SK-N-SH (cell line): ENCODE results near the gene DIAPH2. TPM values are rescaled to one million over a fixed set of nuclear protein-coding genes. Genes with fewer than 3 reads are reported as not detected.

Experiments used
- CTCF ChIA-PET: fragments of 300-600, 350-600 bp; formaldehyde crosslinking; extraction: SDS; loops from one replicate; lab custom pipeline; 2021; lab: Yijun Ruan, JAX
- POLR2A ChIA-PET: fragments of 350-600 bp; sonication (Branson Sonifier 250); formaldehyde crosslinking; extraction: SDS; loops from one replicate; lab custom pipeline; 2020; ENCODE audit warnings: antibody characterized with exemption, inconsistent platforms; lab: Yijun Ruan, JAX
- DNase-seq: peaks from one replicate; pipeline ENCODE4 v3.0.0; 2012
- H2AFZ ChIP-seq: fragments of 200-600 bp; sonication (generic); 2 replicates; pipeline ENCODE4 v1.8.1; 2016; ENCODE audit warnings: antibody characterized with exemption, mild to moderate bottlenecking, low read depth
- H3F3A ChIP-seq: fragments of 200-600 bp; sonication (generic); replicated peaks from 2 replicates; pipeline ENCODE3; 2016; ENCODE audit warnings: antibody characterized with exemption, mild to moderate bottlenecking; ENCODE audit not compliant: insufficient read depth
- H3K27ac ChIP-seq, 2 experiments: fragments of 200-500 bp in 1 of 2; fragments of 200-600 bp in 1 of 2; sonication (Bioruptor generic) in 1 of 2; sonication (generic), shearing (Covaris generic) in 1 of 2; 2 replicates each; pipeline versions ENCODE4 v1.5.1 to v1.6.1; 2014 to 2016; ENCODE audit warnings: low read depth in 2 of 2, inconsistent platforms in 1 of 2, low read length in 1 of 2, mild to moderate bottlenecking in 1 of 2, mixed read lengths in 1 of 2
- H3K27me3 ChIP-seq: fragments of 200-600 bp; sonication (generic), shearing (Covaris generic); 2 replicates; pipeline ENCODE4 v1.6.1; 2016; ENCODE audit warnings: mixed run types; ENCODE audit not compliant: insufficient read depth
- H3K36me3 ChIP-seq, 2 experiments: fragments of 200-500 bp in 1 of 2; fragments of 200-600 bp in 1 of 2; sonication (Bioruptor generic) in 1 of 2; sonication (generic) in 1 of 2; replicated peaks in 1 of 2; 2 replicates each; pipeline versions ENCODE3 to v1.5.1; 2014 to 2016; ENCODE audit warnings: low read length in 1 of 2, mild to moderate bottlenecking in 1 of 2; ENCODE audit not compliant: insufficient read depth in 2 of 2, control insufficient read depth in 1 of 2
- H3K4me1 ChIP-seq, 2 experiments: fragments of 200-500 bp in 1 of 2; fragments of 200-600 bp in 1 of 2; sonication (Bioruptor generic) in 1 of 2; sonication (generic), shearing (Covaris generic) in 1 of 2; 2 replicates each; pipeline versions ENCODE4 v1.5.1 to v1.6.1; 2014 to 2016; ENCODE audit warnings: low read depth in 1 of 2, low read length in 1 of 2, mixed run types in 1 of 2; ENCODE audit not compliant: insufficient read depth in 2 of 2, control insufficient read depth in 1 of 2
- H3K4me2 ChIP-seq: fragments of 200-600 bp; sonication (generic), shearing (Covaris generic); 2 replicates; pipeline ENCODE4 v1.6.1; 2017; ENCODE audit warnings: mixed run types
- H3K4me3 ChIP-seq, 2 experiments: fragments of 200-500 bp in 1 of 2; fragments of 200-600 bp in 1 of 2; sonication (Bioruptor generic) in 1 of 2; sonication (generic), shearing (Covaris generic) in 1 of 2; 2 replicates each; pipeline versions ENCODE4 v1.5.1 to v1.8.1; 2014 to 2016; ENCODE audit warnings: low read depth in 2 of 2, inconsistent platforms in 1 of 2, low read length in 1 of 2, mild to moderate bottlenecking in 1 of 2, mixed read lengths in 1 of 2, moderate library complexity in 1 of 2
- H3K79me2 ChIP-seq: fragments of 200-600 bp; sonication (generic); 2 replicates; pipeline ENCODE4 v1.8.1; 2017; ENCODE audit warnings: mild to moderate bottlenecking; ENCODE audit not compliant: insufficient read depth
- H3K9ac ChIP-seq: fragments of 200-600 bp; sonication (generic); 2 replicates; pipeline ENCODE4 v1.6.1; 2017; ENCODE audit warnings: mixed run types
- H3K9me2 ChIP-seq: fragments of 200-600 bp; sonication (generic); 2 replicates; pipeline ENCODE4 v1.6.1; 2017; ENCODE audit warnings: mixed run types
- H3K9me3 ChIP-seq: fragments of 200-600 bp; sonication (generic); 2 replicates; pipeline ENCODE4 v1.6.1; 2017; ENCODE audit warnings: mixed run types, mild to moderate bottlenecking, moderate library complexity
- H4K20me1 ChIP-seq: fragments of 200-600 bp; sonication (generic); 2 replicates; pipeline ENCODE4 v1.6.1; 2017; ENCODE audit warnings: mild to moderate bottlenecking, mixed run types; ENCODE audit not compliant: insufficient read depth
- CHD2 ChIP-seq: fragments of 150-350 bp; IDR thresholded peaks from 2 replicates; pipeline ENCODE4 v1.6.1; 2018; ENCODE audit warnings: low read length; ENCODE audit not compliant: partially characterized antibody
- CTCF ChIP-seq: fragments of 200-600 bp; sonication (generic); IDR thresholded peaks from 2 replicates; pipeline ENCODE4 v1.6.1; 2017; ENCODE audit warnings: antibody characterized with exemption, mild to moderate bottlenecking, moderate library complexity
- ELF1 ChIP-seq: IDR thresholded peaks from 2 replicates; pipeline ENCODE4 v1.4.0; 2012
- EP300 ChIP-seq, 2 experiments: IDR thresholded peaks; 2 replicates each; pipeline versions ENCODE4 v1.4.0 to v1.6.1; 2012; ENCODE audit warnings: borderline replicate concordance in 1 of 2, low read depth in 1 of 2, low read length in 1 of 2
- EZH2phosphoT487 ChIP-seq: fragments of 200-600 bp; sonication (generic); IDR thresholded peaks from 2 replicates; pipeline ENCODE4 v1.6.1; 2017; ENCODE audit warnings: low read depth, mixed run types, mild to moderate bottlenecking, antibody characterized with exemption, moderate library complexity, borderline replicate concordance
- FOXJ3 ChIP-seq: sonication (generic); formaldehyde crosslinking; IDR thresholded peaks from 2 replicates; pipeline ENCODE4 v1.5.1; 2020; ENCODE audit warnings: mild to moderate bottlenecking, missing genetic modification reagents
- GABPA ChIP-seq: IDR thresholded peaks from 2 replicates; pipeline ENCODE4 v1.4.0; 2012; ENCODE audit warnings: low read depth, mild to moderate bottlenecking
- MAX ChIP-seq: IDR thresholded peaks from 2 replicates; pipeline ENCODE4 v1.4.0; 2012; ENCODE audit warnings: low read depth
- MEF2A ChIP-seq: IDR thresholded peaks from 2 replicates; pipeline ENCODE4 v1.4.0; 2012; ENCODE audit warnings: low read depth, borderline replicate concordance
- MXI1 ChIP-seq: IDR thresholded peaks from 2 replicates; pipeline ENCODE4 v1.6.1; 2012; ENCODE audit warnings: mild to moderate bottlenecking, low read depth, low read length, improper control_type of control experiment
- NRF1 ChIP-seq: IDR thresholded peaks from 2 replicates; pipeline ENCODE4 v1.6.1; 2012; ENCODE audit warnings: low read depth, mild to moderate bottlenecking, low read length
- RAD21 ChIP-seq: IDR thresholded peaks from 2 replicates; pipeline ENCODE4 v1.6.1; 2012; ENCODE audit warnings: mild to moderate bottlenecking, low read length
- RFX5 ChIP-seq: IDR thresholded peaks from 2 replicates; pipeline ENCODE4 v1.6.1; 2012; ENCODE audit warnings: mild to moderate bottlenecking, improper control_type of control experiment, low read length
- SIN3A ChIP-seq: IDR thresholded peaks from 2 replicates; pipeline ENCODE4 v1.6.1; 2012; ENCODE audit warnings: low read depth, mild to moderate bottlenecking, low read length, moderate library complexity, borderline replicate concordance
- TAF1 ChIP-seq: IDR thresholded peaks from 2 replicates; pipeline ENCODE4 v1.6.1; 2012; ENCODE audit warnings: low read depth, mild to moderate bottlenecking, low read length, moderate library complexity, borderline replicate concordance
- USF2 ChIP-seq: fragments of 150-350 bp; IDR thresholded peaks from 2 replicates; pipeline ENCODE4 v1.6.1; 2017; ENCODE audit warnings: antibody characterized with exemption, low read length, low read depth, borderline replicate concordance
- YY1 ChIP-seq: IDR thresholded peaks from 2 replicates; pipeline ENCODE4 v1.4.0; 2012; ENCODE audit warnings: low read depth, mild to moderate bottlenecking
- WGBS: methylation state at CpG from one replicate; pipeline ENCODE4 v1.1.6; 2017; ENCODE audit warnings: low lambda C conversion rate; 5-methylcytosine and 5-hydroxymethylcytosine counted together
- polyA plus RNA-seq, 3 experiments: library from polyadenylated mRNA; depleted of rRNA; stranded (reverse); fragments of >200 nt; gene quantifications; 2 replicates each; pipeline ENCODE4 v1.2.3, GENCODE V29; 2012
- TF ChIP-seq, protein P1 (sequence below): IDR thresholded peaks from 2 replicates; pipeline ENCODE4; 2012
- TF ChIP-seq, protein P2 (sequence below): fragments of 150-350 bp; IDR thresholded peaks from 2 replicates; pipeline ENCODE4 v1.6.1; 2016; ENCODE audit warnings: mild to moderate bottlenecking, low read depth, low read length

Gene DIAPH2
- polyA plus RNA-seq, 1 of the 3 experiments (the other 2 are of a cell fraction) = 1.1 TPM

- Histone ChIP-seq H3K27ac (no peak overlapping the region), H2AFZ (no peak overlapping the region), H3K9me3 (no peaks in the 10 kb centered on the region), H3K27me3 (no peaks in the 10 kb centered on the region; the same call in 1 of the 2 replicates), H3K79me2 (no peaks in the 10 kb centered on the region), H3K4me2 (no peak overlapping the region), H3F3A (peaks cover 3% of the 10 kb centered on the region), H3K36me3 (no peaks in the 10 kb centered on the region), H3K4me1 (no peaks in the 10 kb centered on the region), H3K9me2 (no peaks in the 10 kb centered on the region), H3K4me3 (no peak overlapping the region), H3K9ac (no peak overlapping the region), H4K20me1 (no peaks in the 10 kb centered on the region)
- CTCF ChIA-PET = no interaction called here
- POLR2A ChIA-PET = no interaction called here
- TF ChIP-seq FOXJ3 (CRISPR knock-in tag) (no peak), NRF1 (no peak), TAF1 (no peak), YY1 (no peak), USF2 (no peak), MAX (no peak), CHD2 (no peak), EZH2phosphoT487 (no peak), EP300 (IDR thresholded peaks at IDR 0.05; ENCODE audit: borderline replicate concordance in 1 of 2, low read depth in 1 of 2, low read length in 1 of 2) (no peak), MEF2A (no peak), SIN3A (no peak), GABPA (no peak), RFX5 (no peak), RAD21 (no peak), MXI1 (no peak)
- no peak for DNase-seq
- 59% methylated on average over 2 of the region's 2 CpGs for WGBS
These were observed 625.0 kb downstream of the DIAPH2 start for GRCh38 chrX:97309487-97310116.

GRCh38 chrX:97310373-97310772, 625.7 kb downstream of the DIAPH2 start:
- Histone ChIP-seq H3K27me3 (no peaks in the 10 kb centered on the region; the same call in 1 of the 2 replicates), H3F3A (peaks cover 3% of the 10 kb centered on the region), H2AFZ (no peak overlapping the region), H3K4me3 (no peak overlapping the region), H3K9me3 (no peaks in the 10 kb centered on the region), H4K20me1 (no peaks in the 10 kb centered on the region), H3K79me2 (no peaks in the 10 kb centered on the region), H3K27ac (no peak overlapping the region), H3K36me3 (no peaks in the 10 kb centered on the region), H3K9me2 (no peaks in the 10 kb centered on the region), H3K4me2 (no peak overlapping the region), H3K9ac (no peak overlapping the region), H3K4me1 (no peaks in the 10 kb centered on the region)
- DNase-seq = no peak
- 52% methylated on average over 8 of the region's 8 CpGs for WGBS
- ChIA-PET CTCF (no interaction called here), POLR2A (no interaction called here)
- TF ChIP-seq MAX (no peak), EZH2phosphoT487 (no peak), USF2 (no peak), CHD2 (no peak), SIN3A (no peak), ELF1 (no peak), CTCF (no peak)
- TF ChIP-seq, protein P1, sequence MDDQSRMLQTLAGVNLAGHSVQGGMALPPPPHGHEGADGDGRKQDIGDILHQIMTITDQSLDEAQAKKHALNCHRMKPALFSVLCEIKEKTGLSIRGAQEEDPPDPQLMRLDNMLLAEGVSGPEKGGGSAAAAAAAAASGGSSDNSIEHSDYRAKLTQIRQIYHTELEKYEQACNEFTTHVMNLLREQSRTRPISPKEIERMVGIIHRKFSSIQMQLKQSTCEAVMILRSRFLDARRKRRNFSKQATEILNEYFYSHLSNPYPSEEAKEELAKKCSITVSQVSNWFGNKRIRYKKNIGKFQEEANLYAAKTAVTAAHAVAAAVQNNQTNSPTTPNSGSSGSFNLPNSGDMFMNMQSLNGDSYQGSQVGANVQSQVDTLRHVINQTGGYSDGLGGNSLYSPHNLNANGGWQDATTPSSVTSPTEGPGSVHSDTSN = no peak
- TF ChIP-seq, protein P2, sequence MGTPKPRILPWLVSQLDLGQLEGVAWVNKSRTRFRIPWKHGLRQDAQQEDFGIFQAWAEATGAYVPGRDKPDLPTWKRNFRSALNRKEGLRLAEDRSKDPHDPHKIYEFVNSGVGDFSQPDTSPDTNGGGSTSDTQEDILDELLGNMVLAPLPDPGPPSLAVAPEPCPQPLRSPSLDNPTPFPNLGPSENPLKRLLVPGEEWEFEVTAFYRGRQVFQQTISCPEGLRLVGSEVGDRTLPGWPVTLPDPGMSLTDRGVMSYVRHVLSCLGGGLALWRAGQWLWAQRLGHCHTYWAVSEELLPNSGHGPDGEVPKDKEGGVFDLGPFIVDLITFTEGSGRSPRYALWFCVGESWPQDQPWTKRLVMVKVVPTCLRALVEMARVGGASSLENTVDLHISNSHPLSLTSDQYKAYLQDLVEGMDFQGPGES = no peak
